ENCODE results near the gene KCNV2.
"Not testable (repeated sequence)": the region's sequence is repeated elsewhere in the genome, so short reads cannot be mapped to it uniquely, and the experiment has no call there.

Gene KCNV2

DNA sequence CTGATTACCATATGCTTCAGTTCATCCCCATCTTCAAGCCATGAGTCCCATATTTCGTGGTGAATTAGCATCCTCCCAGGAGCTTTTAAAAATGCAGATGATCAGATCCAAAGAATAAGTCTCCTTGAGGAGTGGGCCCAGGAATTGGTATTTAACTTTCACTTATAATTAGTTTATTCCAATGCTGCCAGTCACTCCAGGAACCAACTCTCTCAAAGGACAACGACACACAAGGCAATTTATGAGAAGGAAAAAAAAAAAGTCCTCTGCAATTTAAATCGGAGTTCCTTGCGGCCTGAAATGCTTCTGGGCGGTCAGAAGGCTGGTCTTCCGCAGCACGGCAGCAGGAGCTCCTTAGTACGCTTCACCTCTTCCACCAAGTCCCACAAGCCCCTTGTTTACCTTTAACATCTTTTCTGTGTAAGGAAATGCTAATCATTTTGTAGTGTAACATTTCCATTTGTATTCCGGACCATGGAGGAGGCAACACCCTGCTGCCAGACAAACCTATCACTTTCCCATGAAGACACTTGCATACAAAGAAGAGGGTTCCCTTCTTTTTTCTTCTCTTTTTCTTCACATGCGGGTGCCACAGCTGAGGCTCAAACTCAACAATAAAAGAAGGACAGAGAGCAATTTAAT lies 16.3 kb upstream of the KCNV2 start:
- no peak overlapping the region for H3K4me3 Mint-ChIP-seq
- H3K9me3 Mint-ChIP-seq = no peaks in the 10 kb centered on the region
- H3K27me3 Mint-ChIP-seq = no peaks in the 10 kb centered on the region
- H3K4me1 Mint-ChIP-seq (ENCODE audit: low read depth) = no peaks in the 10 kb centered on the region
- DNase-seq = no peak
- H3K27ac Mint-ChIP-seq = no peak overlapping the region
- H3K36me3 Mint-ChIP-seq (ENCODE audit: low read depth) = peaks cover 3% of the 10 kb centered on the region

- Mint-ChIP-seq H3K27me3 (no peaks in the 10 kb centered on the region), H3K4me3 (no peak overlapping the region), H3K9me3 (peaks cover 7% of the 10 kb centered on the region), H3K27ac (no peak overlapping the region), H3K36me3 (ENCODE audit: low read depth) (peaks cover 10% of the 10 kb centered on the region), H3K4me1 (ENCODE audit: low read depth) (no peaks in the 10 kb centered on the region)
- DNase-seq = no peak
Observed at GRCh38 chr9:2704504-2704903, 12.8 kb upstream of the KCNV2 start.

DNA sequence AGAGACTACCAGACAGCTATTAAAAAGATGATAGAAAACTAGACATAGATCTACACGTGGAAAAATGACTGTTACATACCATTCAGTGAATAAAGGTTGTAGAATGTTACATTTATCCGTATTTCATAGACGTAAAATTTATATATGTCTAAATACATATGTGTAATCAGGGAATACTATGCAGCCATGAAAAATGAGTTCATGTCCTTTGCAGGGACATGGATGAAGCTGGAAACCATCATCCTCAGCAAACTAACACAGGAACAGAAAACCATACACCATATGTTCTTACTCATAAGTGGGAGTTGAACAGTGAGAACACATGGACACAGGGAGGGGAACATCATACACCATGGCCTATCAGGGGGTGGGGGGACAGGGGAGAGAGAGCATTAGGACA lies 10.1 kb upstream of the KCNV2 start:
- not testable (repeated sequence) for H3K36me3 Mint-ChIP-seq (ENCODE audit: low read depth); H3K4me3 Mint-ChIP-seq

GRCh38 chr9:2709645-2710101 lies 7.6 kb upstream of the KCNV2 start:
- no peak for DNase-seq
- Mint-ChIP-seq H3K27ac (no peak overlapping the region), H3K9me3 (peaks cover 9% of the 10 kb centered on the region)

More for the DNA sequence above, 10.1 kb upstream of the KCNV2 start:
- H3K27me3 Mint-ChIP-seq; H3K27ac Mint-ChIP-seq; H3K4me1 Mint-ChIP-seq (ENCODE audit: low read depth); H3K9me3 Mint-ChIP-seq; DNase-seq: not testable (repeated sequence)

GRCh38 chr9:2711716-2712115 lies 5.6 kb upstream of the KCNV2 start:
- Mint-ChIP-seq H3K27me3 (no peaks in the 10 kb centered on the region), H3K4me1 (ENCODE audit: low read depth) (no peaks in the 10 kb centered on the region), H3K4me3 (no peak overlapping the region), H3K9me3 (peaks cover 9% of the 10 kb centered on the region), H3K27ac (no peak overlapping the region), H3K36me3 (ENCODE audit: low read depth) (peaks cover 7% of the 10 kb centered on the region)
- no peak for DNase-seq

More at GRCh38 chr9:2709645-2710101, 7.6 kb upstream of the KCNV2 start:
- no peaks in the 10 kb centered on the region for H3K27me3 Mint-ChIP-seq
- H3K4me1 Mint-ChIP-seq (ENCODE audit: low read depth) = no peaks in the 10 kb centered on the region
- peaks cover 7% of the 10 kb centered on the region for H3K36me3 Mint-ChIP-seq (ENCODE audit: low read depth)
- no peak overlapping the region for H3K4me3 Mint-ChIP-seq

DNA sequence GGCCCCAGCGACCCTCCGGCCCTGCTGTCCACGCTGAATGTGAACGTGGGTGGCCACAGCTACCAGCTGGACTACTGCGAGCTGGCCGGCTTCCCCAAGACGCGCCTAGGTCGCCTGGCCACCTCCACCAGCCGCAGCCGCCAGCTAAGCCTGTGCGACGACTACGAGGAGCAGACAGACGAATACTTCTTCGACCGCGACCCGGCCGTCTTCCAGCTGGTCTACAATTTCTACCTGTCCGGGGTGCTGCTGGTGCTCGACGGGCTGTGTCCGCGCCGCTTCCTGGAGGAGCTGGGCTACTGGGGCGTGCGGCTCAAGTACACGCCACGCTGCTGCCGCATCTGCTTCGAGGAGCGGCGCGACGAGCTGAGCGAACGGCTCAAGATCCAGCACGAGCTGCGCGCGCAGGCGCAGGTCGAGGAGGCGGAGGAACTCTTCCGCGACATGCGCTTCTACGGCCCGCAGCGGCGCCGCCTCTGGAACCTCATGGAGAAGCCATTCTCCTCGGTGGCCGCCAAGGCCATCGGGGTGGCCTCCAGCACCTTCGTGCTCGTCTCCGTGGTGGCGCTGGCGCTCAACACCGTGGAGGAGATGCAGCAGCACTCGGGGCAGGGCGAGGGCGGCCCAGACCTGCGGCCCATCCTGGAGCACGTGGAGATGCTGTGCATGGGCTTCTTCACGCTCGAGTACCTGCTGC lies 839 bp downstream of the KCNV2 start:
- H3K27me3 Mint-ChIP-seq = no peaks in the 10 kb centered on the region
- H3K27ac Mint-ChIP-seq = no peak overlapping the region
- DNase-seq = no peak
- no peaks in the 10 kb centered on the region for H3K4me1 Mint-ChIP-seq (ENCODE audit: low read depth)
- peaks cover 40% of the 10 kb centered on the region for H3K36me3 Mint-ChIP-seq (ENCODE audit: low read depth)
- no peak overlapping the region for H3K4me3 Mint-ChIP-seq
- H3K9me3 Mint-ChIP-seq = peaks cover 11% of the 10 kb centered on the region

- H3K27me3 Mint-ChIP-seq = no peaks in the 10 kb centered on the region
- peaks cover 40% of the 10 kb centered on the region for H3K36me3 Mint-ChIP-seq (ENCODE audit: low read depth)
- no peaks in the 10 kb centered on the region for H3K4me1 Mint-ChIP-seq (ENCODE audit: low read depth)
Observed at GRCh38 chr9:2718698-2719033, 1.4 kb downstream of the KCNV2 start.

GRCh38 chr9:2720179-2720654 lies 2.9 kb downstream of the KCNV2 start:
- H3K27me3 Mint-ChIP-seq = no peaks in the 10 kb centered on the region
- H3K4me3 Mint-ChIP-seq = no peak overlapping the region
- H3K27ac Mint-ChIP-seq = no peak overlapping the region
- DNase-seq = no peak
- no peaks in the 10 kb centered on the region for H3K4me1 Mint-ChIP-seq (ENCODE audit: low read depth)
- H3K36me3 Mint-ChIP-seq (ENCODE audit: low read depth) = peaks cover 40% of the 10 kb centered on the region
- peaks cover 9% of the 10 kb centered on the region for H3K9me3 Mint-ChIP-seq

More at GRCh38 chr9:2718698-2719033, 1.4 kb downstream of the KCNV2 start:
- Mint-ChIP-seq H3K27ac (no peak overlapping the region), H3K4me3 (no peak overlapping the region), H3K9me3 (peaks cover 9% of the 10 kb centered on the region)
- no peak for DNase-seq

- no peak for DNase-seq
- peaks cover 4% of the 10 kb centered on the region for H3K9me3 Mint-ChIP-seq
- no peak overlapping the region for H3K27ac Mint-ChIP-seq
- no peaks in the 10 kb centered on the region for H3K4me1 Mint-ChIP-seq (ENCODE audit: low read depth)
- H3K27me3 Mint-ChIP-seq = no peaks in the 10 kb centered on the region
- H3K4me3 Mint-ChIP-seq = no peak overlapping the region
- peaks cover 31% of the 10 kb centered on the region for H3K36me3 Mint-ChIP-seq (ENCODE audit: low read depth)
Observed at GRCh38 chr9:2722715-2723114, 5.4 kb downstream of the KCNV2 start.

DNA sequence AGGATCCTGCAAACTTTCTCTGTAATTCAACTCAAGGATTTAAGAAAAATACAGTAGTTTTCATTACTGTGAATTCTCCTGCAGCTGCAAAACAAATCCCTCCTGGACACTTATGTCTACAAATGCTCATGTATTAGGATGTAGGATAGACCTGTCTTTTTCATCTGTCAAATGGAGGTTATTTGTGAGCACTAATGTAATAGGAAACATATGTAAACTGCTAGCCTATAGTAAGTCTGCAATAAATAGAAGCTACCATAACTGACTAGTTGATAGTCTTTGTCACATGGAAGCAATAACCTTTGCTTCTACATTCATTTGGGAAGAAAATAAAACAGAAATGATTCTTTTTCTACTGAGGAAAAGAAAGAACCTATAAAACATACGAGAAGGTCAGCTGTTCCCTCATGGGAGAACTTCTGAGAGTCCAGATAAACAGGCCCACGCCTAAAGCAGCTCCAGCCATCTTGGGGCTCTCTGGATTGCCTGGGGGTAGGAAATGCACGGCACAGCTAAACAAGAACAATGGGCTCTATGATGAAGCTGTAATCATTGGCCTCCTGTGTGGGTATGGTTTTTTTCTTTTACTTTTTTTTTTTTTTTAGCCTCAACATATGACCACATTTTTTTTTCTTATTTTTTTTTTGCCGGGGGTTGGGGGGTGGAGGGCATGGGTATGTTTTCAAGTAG lies 6.2 kb downstream of the KCNV2 start:
- Mint-ChIP-seq H3K4me3 (no peak overlapping the region), H3K27ac (no peak overlapping the region), H3K27me3 (no peaks in the 10 kb centered on the region), H3K4me1 (ENCODE audit: low read depth) (no peaks in the 10 kb centered on the region), H3K36me3 (ENCODE audit: low read depth) (peaks cover 25% of the 10 kb centered on the region), H3K9me3 (peaks cover 4% of the 10 kb centered on the region)
- no peak for DNase-seq

DNA sequence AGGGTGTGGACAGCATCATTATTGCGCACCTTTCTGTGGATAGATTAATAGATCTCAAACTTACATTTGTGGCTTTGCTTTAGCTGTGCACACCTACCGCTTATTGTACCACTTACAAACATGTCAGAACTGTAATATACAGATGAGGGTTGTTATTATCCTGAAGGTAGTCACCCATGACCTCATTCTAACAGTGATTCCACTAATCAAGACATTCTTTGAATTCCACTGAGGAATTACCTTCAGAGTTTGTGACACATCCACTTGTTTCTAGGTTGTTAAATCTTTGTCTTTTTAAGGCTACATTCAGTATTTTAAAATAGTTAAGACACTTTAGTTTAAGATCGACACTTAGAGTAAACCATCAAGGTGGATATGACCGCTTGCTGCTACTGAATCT lies 7.8 kb downstream of the KCNV2 start:
- H3K4me1 Mint-ChIP-seq (ENCODE audit: low read depth) = no peaks in the 10 kb centered on the region
- H3K36me3 Mint-ChIP-seq (ENCODE audit: low read depth) = peaks cover 9% of the 10 kb centered on the region
- H3K27me3 Mint-ChIP-seq = no peaks in the 10 kb centered on the region
- H3K9me3 Mint-ChIP-seq = no peaks in the 10 kb centered on the region
- no peak overlapping the region for H3K27ac Mint-ChIP-seq
- no peak for DNase-seq
- H3K4me3 Mint-ChIP-seq = no peak overlapping the region

- Mint-ChIP-seq H3K27ac (no peak overlapping the region), H3K4me3 (no peak overlapping the region)
Observed at GRCh38 chr9:2725898-2726649, 8.8 kb downstream of the KCNV2 start.

GRCh38 chr9:2726650-2727340 lies 9.5 kb downstream of the KCNV2 start:
- Mint-ChIP-seq H3K27ac (no peak overlapping the region), H3K36me3 (ENCODE audit: low read depth) (no peaks in the 10 kb centered on the region)

More at GRCh38 chr9:2725898-2726649, 8.8 kb downstream of the KCNV2 start:
- Mint-ChIP-seq H3K4me1 (ENCODE audit: low read depth) (no peaks in the 10 kb centered on the region), H3K9me3 (no peaks in the 10 kb centered on the region), H3K36me3 (ENCODE audit: low read depth) (peaks cover 2% of the 10 kb centered on the region), H3K27me3 (no peaks in the 10 kb centered on the region)
- DNase-seq = no peak

DNA sequence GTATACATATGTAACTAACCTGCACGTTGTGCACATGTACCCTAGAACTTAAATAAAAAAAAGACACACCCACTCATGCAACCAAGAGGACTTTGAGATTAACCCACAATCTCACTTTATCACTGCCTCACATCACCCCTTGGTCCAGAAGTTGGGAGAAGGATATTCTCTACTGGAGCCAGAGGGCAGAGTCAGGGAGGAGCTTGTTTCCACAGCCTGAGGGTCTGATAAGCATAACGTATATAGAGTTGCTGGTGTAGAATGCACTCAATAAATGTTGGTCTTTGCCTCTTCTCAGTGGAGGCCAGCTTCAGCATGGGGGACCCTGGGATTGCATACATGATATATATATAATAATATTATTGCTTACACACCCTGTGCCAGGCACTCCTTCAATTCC lies 10.1 kb downstream of the KCNV2 start:
- Mint-ChIP-seq H3K27ac (no peak overlapping the region), H3K36me3 (ENCODE audit: low read depth) (peaks cover 2% of the 10 kb centered on the region), H3K27me3 (no peaks in the 10 kb centered on the region), H3K4me3 (no peak overlapping the region), H3K4me1 (ENCODE audit: low read depth) (no peaks in the 10 kb centered on the region), H3K9me3 (no peaks in the 10 kb centered on the region)
- no peak for DNase-seq

More at GRCh38 chr9:2726650-2727340, 9.5 kb downstream of the KCNV2 start:
- no peaks in the 10 kb centered on the region for H3K9me3 Mint-ChIP-seq
- H3K4me3 Mint-ChIP-seq = no peak overlapping the region
- H3K4me1 Mint-ChIP-seq (ENCODE audit: low read depth) = no peaks in the 10 kb centered on the region
- H3K27me3 Mint-ChIP-seq = no peaks in the 10 kb centered on the region
- no peak for DNase-seq
